Fibroblast of skin of left biceps (primary cell): Measurements from ENCODE around the gene UGT2B10.

Experiments used
- DNase-seq, 2 experiments: peaks; one replicate each; pipeline ENCODE4 v3.0.0-alpha.2; 2013; ENCODE audit warnings: low read depth in 2 of 2

Gene UGT2B10

GRCh38 chr4:68871809-68872642 lies 56.2 kb downstream of the UGT2B10 start:
- DNase-seq, result no peak

- no peak for DNase-seq
Observed at GRCh38 chr4:68872643-68873502, 57.1 kb downstream of the UGT2B10 start.

GRCh38 chr4:68874507-68874906 lies 58.7 kb downstream of the UGT2B10 start:
- no peak for DNase-seq

- no peak for DNase-seq
Observed at GRCh38 chr4:68877555-68877954, 61.8 kb downstream of the UGT2B10 start.

- DNase-seq, result no peak
Observed at GRCh38 chr4:68878048-68878447, 62.3 kb downstream of the UGT2B10 start.
